ENCODE data around the gene TNFRSF19.

TNFRSF19 gene

GRCh38 chr13:23627410-23627809 lies 57.2 kb downstream of the TNFRSF19 start:
- DNase-seq: no peak

GRCh38 chr13:23628250-23628649 lies 58.0 kb downstream of the TNFRSF19 start:
- no peak for DNase-seq

GRCh38 chr13:23628765-23629565 lies 58.8 kb downstream of the TNFRSF19 start:
- no peak for DNase-seq

GRCh38 chr13:23629566-23630272 lies 59.5 kb downstream of the TNFRSF19 start:
- DNase-seq: no peak

- DNase-seq: no peak
These were observed 60.3 kb downstream of the TNFRSF19 start for GRCh38 chr13:23630349-23631093.

- no peak for DNase-seq
These were observed 61.3 kb downstream of the TNFRSF19 start for GRCh38 chr13:23631311-23632047.

GRCh38 chr13:23632048-23632582 lies 61.9 kb downstream of the TNFRSF19 start:
- DNase-seq: no peak

- DNase-seq: no peak
These were observed 62.5 kb downstream of the TNFRSF19 start for GRCh38 chr13:23632741-23633140.

- DNase-seq: no peak
These were observed 64.7 kb downstream of the TNFRSF19 start for GRCh38 chr13:23634897-23635296.

GRCh38 chr13:23636360-23636759 lies 66.1 kb downstream of the TNFRSF19 start:
- DNase-seq: no peak

- DNase-seq: peak in 1 of 56 donors; percentile 17
These were observed 67.6 kb downstream of the TNFRSF19 start for GRCh38 chr13:23637829-23638228.

- peak in 4 of 56 donors; percentile 9 to 43 (median 12) for DNase-seq
These were observed 69.5 kb downstream of the TNFRSF19 start for GRCh38 chr13:23639674-23640073.

- no peak for DNase-seq
These were observed 71.9 kb downstream of the TNFRSF19 start for GRCh38 chr13:23642110-23642509.

- no peak for DNase-seq
These were observed 73.3 kb downstream of the TNFRSF19 start for GRCh38 chr13:23643338-23644125.

GRCh38 chr13:23644126-23644419 lies 73.9 kb downstream of the TNFRSF19 start:
- no peak for DNase-seq

GRCh38 chr13:23644527-23645138 lies 74.4 kb downstream of the TNFRSF19 start:
- no peak for DNase-seq

- no peak for DNase-seq
These were observed 75.6 kb downstream of the TNFRSF19 start for GRCh38 chr13:23645851-23646250.

GRCh38 chr13:23651439-23651838 lies 81.2 kb downstream of the TNFRSF19 start:
- no peak for DNase-seq

- no peak for DNase-seq
These were observed 81.7 kb downstream of the TNFRSF19 start for GRCh38 chr13:23651887-23652286.
